GM21515 (cell line): ENCODE results near the gene ABR.
"Not testable (repeated sequence)": the region's sequence is repeated elsewhere in the genome, so short reads cannot be mapped to it uniquely, and the experiment has no call there.

Experiments
- ATAC-seq: cut with Tn5 transposase; IDR thresholded peaks from one replicate; pipeline ENCODE4 v1.9.1; 2021; ENCODE audit not compliant: unreplicated experiment

ABR gene

GRCh38 chr17:1073963-1074625 lies 105.7 kb downstream of the ABR start:
- not testable (repeated sequence) for ATAC-seq

- no peak for ATAC-seq
Observed at GRCh38 chr17:1073241-1073962, 106.4 kb downstream of the ABR start.

- no peak for ATAC-seq
Observed at GRCh38 chr17:1072551-1072961, 107.2 kb downstream of the ABR start.

GRCh38 chr17:1071103-1071825 lies 108.5 kb downstream of the ABR start:
- no peak for ATAC-seq

- ATAC-seq, result no peak
Observed at GRCh38 chr17:1070411-1070810, 109.4 kb downstream of the ABR start.

- ATAC-seq, result no peak
Observed at GRCh38 chr17:1069847-1070246, 109.9 kb downstream of the ABR start.

- no peak for ATAC-seq
Observed at GRCh38 chr17:1068356-1068755, 111.4 kb downstream of the ABR start.

- no peak for ATAC-seq
Observed at GRCh38 chr17:1067282-1067956, 112.4 kb downstream of the ABR start.

- ATAC-seq, result not testable (repeated sequence)
Observed at GRCh38 chr17:1065416-1065815, 114.4 kb downstream of the ABR start.

- ATAC-seq, result no peak
Observed at GRCh38 chr17:1060991-1061390, 118.8 kb downstream of the ABR start.

- no peak for ATAC-seq
Observed at GRCh38 chr17:1059131-1059795, 120.5 kb downstream of the ABR start.

- no peak for ATAC-seq
Observed at GRCh38 chr17:1058423-1059130, 121.2 kb downstream of the ABR start.

GRCh38 chr17:1056761-1057160 lies 123.0 kb downstream of the ABR start:
- ATAC-seq, result no peak

- no peak for ATAC-seq
Observed at GRCh38 chr17:1055751-1056645, 123.8 kb downstream of the ABR start.

GRCh38 chr17:1055231-1055630 lies 124.5 kb downstream of the ABR start:
- no peak for ATAC-seq

GRCh38 chr17:1054656-1055055 lies 125.1 kb downstream of the ABR start:
- no peak for ATAC-seq

GRCh38 chr17:1053661-1054360 lies 126.0 kb downstream of the ABR start:
- ATAC-seq, result no peak
